ENCODE data around the gene FAM3C.

FAM3C gene

DNA sequence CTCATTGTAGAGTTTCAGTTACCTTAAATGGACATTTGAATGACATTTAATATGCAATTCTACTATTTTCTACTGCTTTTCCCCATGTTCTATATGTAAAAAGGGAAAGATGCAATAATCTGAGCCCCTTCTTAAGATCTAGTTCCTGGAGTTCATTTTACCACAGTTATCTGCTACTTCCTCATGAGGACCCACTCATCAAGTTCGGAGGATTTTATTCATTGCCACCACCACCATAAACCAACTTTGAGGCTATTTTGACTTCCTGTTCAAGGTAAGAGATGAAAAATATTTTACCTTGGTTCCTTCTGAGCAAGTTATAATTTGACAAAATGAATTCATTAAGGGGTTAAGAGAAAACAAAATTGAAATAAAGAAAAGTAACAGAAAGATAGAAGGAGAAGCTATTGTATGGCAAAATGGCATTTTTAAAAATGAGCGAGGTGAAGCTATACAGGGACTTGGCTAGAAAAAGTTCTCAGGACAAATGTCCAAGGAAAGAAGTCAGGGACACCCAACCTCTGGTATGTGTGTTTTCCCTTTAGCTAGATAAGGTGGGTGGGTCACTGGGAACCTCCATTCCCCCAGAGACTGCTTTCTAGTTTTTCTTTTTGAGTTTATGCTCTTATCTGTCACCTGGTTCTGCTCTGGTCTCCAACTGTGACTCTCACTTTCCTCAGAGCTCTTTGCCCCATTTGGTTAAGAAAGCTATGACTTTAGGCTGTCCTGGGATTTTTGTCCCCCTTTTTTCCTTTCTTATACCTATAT lies 14.9 kb upstream of the FAM3C start:
- DNase-seq (ENCODE audit: low read depth), result no peak

DNA sequence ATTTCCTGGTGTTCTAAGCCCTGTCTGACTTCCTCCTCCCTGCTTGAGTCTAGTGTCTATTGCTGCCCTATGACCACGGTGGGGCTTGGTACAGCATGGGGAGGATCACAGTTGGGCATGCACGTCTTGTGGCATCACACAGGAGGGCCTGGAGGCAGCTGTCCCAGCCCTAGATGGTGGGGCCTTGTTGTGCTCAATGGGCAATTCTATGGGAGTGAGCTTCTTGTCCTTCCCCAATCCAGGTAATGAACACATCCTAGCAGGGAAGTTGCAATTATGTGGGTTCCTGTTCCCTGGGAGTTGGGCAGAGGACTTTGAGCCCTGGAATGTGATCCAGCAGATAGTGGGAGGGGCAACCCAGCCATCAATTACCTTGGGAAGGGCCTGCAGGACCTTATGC lies 10.8 kb upstream of the FAM3C start:
- DNase-seq (ENCODE audit: low read depth), result no peak

DNA sequence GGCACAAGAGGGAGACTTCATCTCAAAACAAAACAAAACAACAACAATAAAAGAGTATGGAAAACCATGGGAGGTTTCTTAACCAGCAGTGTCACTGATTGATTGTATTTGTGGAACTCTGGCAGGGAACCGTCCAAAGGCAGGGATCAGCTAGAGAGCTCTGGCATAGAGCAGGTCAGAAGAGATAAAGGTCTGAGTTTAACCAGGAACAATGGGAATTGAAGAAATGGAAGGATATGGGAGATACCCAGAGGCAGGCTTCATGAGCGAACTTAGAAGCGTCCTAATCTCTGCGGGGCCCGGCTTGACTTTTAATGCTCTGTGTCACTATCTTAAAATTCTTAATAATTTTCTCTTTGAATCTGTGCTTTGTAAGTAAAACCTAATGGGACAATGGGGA lies 10.4 kb upstream of the FAM3C start:
- no peak for DNase-seq (ENCODE audit: low read depth)

DNA sequence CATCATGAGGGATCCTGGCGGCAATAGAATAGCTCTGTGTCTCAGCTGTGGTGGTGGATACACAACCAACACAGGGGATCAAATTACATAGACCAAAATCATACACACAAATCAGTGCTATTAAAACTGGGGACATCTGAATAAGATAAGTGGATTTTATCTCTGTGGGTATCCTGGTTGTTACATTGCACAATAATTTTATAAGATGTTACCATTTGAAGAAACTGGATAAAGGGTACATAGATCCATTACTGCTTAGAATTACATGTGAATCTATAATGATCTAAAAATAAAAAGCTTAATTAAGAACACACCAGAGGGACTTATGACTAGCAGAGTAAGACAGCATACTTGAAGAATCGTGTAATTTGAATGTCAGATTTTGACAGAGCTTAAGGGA lies 8.2 kb upstream of the FAM3C start:
- no peak for DNase-seq (ENCODE audit: low read depth)

DNA sequence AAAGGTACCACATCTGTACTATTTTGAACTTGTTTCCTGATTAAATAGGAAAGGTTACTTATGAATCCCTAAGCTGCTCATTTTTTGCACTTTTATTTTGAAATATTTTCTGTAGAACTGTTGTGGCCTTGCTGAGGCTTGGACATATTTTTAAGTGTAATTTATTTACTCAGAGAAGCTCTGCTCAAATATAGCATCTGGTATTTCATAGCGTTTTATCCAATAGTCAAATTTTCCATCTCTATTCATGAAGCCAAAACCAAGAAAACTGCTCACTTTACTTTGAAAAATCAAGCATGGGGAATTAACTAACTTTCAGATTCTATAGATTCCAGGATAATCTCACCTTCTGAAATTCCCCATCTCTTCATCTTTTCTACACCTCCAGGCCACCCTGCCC lies 6.6 kb upstream of the FAM3C start:
- DNase-seq (ENCODE audit: low read depth), result no peak

DNA sequence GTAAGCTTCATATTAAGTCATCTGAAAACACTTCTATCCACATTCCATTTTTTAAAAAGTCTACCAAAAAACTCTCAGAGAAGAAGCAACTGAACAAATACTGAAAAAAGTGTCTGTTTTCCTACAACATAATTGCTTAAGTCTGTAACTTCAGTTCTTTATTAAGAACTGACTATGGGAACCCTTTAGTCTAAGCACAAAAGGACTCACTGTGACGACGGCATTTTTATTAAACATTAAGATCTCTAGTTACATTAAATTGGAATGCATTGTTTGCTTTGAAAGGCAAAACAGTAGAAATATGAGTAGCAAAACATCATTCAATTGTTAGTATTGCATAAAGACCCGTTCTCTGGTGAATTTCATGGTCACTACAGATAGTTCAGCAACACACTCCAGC lies 5.8 kb upstream of the FAM3C start:
- DNase-seq (ENCODE audit: low read depth), result no peak

DNA sequence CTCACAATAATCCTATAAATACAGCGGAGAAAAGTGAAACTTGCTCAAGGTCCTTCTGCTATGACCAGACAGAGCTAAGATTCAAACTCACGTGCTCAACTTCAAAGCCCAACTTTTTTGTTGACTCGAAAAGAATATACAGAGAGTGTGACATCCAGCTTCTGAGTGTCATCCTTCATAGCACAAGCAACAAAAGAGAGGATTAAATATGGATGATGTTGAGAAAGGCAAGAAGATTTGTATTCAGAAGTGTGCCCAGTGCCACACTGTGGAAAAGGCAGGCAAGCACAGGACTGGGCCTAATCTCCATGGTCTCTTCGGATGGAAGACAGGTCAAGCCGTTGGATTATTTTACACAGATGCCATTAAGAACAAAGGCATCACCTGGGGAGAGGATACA lies 2.1 kb upstream of the FAM3C start:
- no peak for DNase-seq (ENCODE audit: low read depth)

DNA sequence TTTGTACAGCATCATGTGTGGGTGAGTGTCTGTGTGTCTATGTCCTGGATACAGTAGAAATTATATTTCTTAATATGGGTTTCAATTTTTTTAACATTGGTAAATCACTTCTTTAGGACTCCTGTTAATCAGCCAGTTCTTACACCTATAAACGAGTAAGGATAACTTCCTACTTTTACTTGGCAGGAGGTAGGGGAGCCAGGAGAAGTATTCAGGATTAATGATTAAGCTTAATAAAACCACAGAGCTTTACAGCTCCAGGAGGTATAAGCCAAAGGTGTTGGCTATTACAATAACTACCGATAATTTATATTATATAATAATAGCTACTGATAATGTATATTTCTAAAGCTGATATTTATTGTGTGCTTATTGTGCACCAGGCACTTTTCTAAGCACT lies 1.7 kb upstream of the FAM3C start:
- DNase-seq (ENCODE audit: low read depth), result no peak

DNA sequence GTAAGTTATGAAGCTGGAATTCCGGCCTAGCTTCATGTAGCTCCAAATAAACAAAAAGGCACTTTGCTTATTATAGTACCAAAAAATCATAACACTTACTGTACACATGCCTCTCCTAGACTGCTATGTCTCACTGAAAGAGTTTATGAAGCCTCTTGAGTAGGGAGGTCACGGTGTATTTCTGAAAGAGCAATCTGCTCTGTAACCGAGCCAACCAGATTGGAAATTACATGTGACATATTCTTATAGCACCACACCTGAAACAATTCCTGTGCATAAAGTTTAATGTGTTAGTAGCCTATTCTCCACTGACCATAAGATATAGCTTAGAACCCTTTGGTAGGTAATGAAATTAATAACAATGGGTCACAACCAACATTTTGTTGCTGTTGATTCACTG lies 1.3 kb upstream of the FAM3C start:
- DNase-seq (ENCODE audit: low read depth), result no peak

DNA sequence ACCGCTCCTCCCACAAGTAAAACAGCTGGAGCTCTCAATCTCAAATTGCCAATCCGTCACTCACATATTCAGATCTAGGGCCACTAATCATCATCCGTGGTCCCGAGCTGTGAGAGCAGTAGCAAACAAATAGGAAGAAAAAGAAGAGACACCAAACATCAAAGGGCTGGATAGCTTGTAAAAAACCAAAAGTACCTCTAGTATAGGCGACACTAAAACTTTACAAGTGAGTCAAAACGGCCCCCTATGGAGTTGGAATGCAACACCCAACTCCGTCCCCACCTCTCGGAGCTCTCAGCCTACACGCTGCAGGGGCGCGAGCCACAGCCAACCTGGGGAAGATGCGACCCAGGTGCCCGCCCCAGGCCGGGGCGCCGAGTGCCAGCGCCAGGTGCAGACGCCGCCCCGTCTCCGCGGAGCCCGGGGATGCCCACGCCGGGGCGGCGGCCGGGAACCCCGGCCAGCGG lies 581 bp downstream of the FAM3C start:
- no peak for DNase-seq (ENCODE audit: low read depth)

DNA sequence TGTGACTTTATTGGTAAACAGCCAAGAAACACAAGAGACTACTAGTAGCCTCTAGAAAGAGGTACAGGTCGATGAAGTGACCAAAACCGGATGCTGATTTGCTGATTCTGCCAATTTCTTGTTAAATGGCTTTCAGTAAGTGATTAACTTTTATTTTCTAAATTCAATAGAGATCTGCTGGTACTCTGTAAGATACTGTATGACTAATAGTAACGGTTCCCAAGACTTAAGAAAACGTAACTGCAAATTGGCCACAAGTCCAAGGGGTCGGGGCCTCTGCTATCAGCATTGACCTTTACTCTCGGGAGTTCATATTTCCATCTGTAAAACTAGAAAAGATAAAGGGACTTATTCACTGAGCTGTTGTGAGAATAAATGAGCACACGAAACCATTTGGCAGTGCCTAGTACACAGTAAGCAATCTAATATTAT lies 1.4 kb downstream of the FAM3C start:
- peak; percentile 67 for DNase-seq (ENCODE audit: low read depth)

DNA sequence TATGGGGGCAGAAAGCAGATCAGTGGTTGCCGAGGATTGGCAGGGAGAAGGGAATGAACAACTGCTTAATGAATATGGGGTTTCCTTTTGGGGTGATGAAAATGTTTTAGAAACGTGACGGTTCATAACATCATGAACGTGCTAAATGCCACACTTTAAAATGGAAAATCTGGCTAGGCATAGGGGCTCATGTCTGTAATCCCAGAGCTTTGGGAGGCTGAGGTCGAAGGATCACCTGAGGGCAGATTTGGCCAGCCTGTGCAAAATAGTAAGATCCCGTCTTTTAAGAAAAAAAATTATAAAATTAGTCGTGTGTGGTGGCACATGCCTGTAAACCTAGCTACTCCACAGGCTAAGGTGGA lies 3.1 kb downstream of the FAM3C start:
- no peak for DNase-seq (ENCODE audit: low read depth)

DNA sequence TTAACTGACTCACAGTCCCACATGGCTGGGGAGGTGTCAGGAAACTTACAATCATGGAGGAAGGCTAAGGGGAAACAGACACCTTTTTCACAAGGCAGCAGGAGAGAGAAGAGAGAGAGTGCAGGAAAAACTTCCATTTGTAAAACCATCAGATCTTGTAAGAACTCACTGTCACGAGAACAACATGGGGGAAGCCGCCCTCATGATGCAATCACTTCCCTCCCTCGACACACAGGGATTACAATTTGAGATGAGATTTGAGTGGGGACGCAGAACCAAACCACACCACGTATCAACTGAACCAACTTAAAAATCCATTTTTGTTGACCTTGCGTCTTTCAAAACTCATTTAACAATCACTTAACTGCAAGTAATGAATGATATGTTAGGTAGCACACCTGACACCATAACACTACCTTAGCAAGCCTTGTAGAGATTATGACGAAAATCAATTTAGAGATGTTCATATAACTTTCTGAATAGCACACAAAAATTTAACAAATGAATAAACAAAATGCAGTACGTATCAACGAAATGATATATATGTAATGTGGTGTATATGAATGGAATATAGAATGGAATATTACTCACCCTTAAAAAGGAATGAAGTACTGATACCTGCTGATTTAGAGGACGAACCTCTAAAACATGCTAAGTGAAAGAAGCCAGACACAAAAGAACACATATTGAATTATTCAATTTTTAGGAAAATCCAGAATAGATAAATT lies 3.7 kb downstream of the FAM3C start:
- DNase-seq (ENCODE audit: low read depth), result no peak

DNA sequence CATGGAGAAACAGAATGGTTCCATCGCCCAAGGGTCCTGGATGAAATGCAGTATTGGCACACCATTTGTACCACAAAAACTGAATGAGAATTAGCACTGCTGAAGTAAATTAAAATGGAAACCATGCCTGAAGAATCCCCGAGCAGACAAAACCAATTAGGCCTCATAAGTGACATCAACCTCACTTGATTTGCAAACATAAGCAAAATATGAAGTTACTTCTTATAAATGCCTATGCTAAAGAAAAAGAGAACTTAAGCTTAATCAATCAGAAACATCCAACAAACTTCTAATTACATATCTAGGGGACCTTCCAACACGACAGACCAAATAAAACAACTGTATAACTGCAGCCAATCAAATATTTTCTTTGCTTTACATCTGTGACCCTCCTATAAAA lies 4.4 kb downstream of the FAM3C start:
- no peak for DNase-seq (ENCODE audit: low read depth)

DNA sequence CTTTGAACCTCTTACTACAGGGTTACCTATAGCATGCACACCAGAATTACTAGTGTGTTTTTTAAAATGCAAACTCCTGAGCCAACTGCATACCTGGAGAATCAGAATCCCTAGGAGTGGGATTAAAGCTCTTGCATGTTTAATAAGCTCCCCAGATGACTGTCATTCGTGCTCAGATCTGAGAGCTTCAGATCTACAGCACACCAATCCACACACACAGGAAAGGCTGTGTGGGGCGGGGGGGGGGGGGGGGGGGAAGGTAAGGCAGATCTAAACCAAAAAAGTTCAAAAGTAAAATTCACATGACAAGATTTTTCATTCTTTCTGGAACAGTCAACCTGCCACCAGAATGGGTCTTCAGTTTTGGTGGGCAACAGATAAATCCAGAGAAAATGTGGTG lies 5.5 kb downstream of the FAM3C start:
- no peak for DNase-seq (ENCODE audit: low read depth)

DNA sequence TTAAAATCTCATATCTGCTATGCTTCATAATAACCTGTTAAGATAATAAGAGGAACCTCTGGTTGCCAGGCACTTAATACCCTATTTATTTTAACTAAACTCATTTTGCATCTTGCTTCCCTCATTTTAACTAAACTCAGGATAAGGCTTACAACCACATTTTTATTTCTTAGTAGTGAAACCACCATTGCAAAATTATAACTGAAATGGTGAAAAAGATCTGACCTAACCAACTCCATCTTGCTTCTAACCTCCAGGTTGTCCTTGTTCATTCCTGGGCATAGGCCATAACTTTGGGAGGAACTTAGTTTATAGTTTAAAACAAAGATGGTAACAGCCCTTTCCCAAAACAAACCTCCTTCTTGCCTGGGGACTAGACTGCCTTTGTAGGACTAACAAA lies 6.0 kb downstream of the FAM3C start:
- DNase-seq (ENCODE audit: low read depth), result no peak

DNA sequence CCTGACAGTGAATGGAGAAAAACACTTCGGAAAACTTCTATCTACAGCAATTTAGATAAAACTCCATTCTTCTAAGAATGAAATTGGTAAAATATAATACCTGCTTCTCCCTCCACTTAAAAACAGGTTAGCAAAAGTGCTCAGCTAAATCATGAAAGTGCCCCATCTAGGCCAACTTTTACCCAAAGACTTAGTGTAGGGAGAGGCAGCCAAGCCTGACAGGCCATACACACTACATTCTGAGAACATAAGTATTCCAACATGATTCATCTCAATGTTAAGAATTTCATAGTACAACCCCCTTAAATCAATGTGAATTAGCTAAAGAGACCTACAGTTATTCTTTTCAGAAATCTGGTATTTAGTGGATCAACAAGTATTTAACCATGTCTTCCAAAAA lies 7.2 kb downstream of the FAM3C start:
- DNase-seq (ENCODE audit: low read depth), result no peak

DNA sequence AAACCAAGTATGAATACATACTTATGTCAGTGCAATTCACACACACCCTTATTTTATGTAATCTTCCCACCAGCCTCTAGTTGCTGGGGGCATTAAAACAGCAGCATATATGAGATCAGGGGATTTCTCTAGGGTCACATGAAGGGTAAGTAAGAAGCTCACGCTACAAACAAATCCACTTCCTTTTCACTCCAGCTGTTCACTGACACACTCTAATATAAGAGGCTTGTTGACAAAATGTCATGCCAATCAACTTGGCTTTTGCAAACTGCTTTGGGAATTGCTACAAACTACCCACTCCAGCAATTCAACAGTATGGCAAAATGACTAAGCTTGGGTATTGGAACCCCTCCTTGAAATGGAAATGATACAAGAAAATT lies 10.3 kb downstream of the FAM3C start:
- DNase-seq (ENCODE audit: low read depth), result no peak

DNA sequence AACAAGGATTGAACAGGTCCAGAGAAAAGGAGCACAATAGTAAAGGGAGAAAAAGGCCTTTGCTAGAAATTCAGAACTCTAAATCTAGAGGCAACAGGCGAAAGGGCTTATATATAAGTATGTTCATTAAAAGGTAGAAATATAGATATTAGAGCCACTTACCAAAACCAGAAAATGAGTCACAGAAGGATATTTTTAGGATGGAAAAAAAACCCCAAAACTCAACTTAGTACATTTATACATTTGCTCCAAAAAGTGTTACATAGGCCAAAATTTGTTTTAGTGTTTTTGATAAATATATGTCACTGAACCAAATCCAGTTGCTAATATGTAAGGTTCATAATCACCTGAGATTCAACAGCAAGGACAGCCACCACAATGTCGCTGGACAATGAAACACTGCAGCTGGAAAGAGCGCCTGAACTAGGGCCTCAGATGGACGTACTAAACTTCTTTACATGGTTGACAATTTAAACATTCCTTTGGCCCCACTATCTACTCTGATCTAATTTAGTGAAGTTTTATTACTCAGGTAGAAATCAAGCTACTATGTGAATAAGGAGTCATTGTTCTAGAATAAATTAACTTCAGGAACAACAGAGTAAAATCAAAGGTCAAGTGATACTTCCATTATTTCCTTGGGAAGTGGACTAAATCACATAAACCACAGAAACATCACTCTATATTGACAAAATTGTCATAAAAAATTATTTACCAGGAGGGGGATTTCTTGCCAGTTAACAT lies 10.9 kb downstream of the FAM3C start:
- no peak for DNase-seq (ENCODE audit: low read depth)

DNA sequence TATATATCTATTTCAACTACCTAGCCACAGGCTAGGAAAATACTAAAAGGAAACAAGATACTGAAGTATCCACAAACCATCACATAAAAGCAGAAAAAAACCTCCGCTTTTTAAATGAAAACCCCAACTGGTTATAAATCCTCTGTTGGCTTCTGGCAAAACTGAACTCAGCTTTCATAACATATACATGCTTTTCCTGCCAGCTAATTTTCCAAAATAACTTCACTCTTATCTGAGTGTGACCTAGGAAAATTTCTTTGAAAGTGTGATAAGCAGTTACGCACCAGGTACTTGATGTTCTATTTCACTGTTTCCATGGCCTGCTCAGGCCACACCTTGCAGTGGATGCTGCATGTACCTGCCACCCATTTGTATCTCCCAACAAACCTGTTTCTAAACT lies 11.8 kb downstream of the FAM3C start:
- DNase-seq (ENCODE audit: low read depth), result no peak

DNA sequence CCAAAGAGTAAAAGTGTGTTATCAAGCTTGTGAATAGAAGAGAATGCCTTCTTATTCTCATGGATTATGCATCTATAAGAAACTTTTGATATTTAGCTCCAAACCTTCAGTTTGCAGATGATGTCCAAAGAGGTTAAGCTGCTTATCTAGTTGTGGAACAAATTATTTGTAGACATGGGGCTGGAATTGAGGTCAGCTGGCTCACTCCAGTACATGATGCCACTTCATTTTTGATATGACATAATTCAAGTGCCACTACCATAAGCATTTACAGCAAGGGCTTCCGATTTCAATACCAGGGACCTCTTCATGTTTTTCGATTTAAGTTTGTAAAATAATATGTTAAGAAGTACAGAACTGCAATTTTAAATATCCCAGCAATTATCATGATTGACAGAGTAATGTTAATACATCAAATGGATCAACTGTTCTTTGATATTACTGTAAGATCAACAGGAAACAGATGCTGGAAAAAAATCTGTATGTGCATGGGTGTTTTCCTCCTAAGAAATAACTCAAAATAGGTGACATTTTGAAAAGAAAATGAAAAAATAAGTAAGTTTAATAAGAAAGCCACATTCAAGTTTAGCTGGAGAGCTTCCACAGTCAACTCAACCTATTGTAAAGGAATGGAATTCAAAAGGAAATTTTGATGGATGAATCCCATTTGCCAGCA lies 12.7 kb downstream of the FAM3C start:
- DNase-seq (ENCODE audit: low read depth), result no peak

DNA sequence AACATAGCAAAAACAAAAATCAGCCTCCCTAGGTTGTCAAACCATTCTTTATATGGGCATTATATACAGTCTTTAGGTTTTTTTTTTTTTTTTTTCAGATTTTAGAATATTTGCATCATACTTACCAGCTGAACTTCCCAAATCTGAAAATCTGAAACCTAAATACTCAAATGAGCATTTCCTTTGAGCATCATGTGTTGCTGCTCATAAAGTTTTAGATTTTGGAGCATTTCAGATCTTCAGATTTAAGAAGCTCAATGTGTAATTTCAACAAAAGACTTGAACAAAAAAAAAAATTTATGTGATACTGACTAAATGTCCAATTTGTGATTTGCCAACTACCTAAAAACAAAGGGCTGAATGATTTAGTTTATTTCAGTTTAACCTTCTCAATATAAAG lies 13.6 kb downstream of the FAM3C start:
- DNase-seq (ENCODE audit: low read depth), result no peak

DNA sequence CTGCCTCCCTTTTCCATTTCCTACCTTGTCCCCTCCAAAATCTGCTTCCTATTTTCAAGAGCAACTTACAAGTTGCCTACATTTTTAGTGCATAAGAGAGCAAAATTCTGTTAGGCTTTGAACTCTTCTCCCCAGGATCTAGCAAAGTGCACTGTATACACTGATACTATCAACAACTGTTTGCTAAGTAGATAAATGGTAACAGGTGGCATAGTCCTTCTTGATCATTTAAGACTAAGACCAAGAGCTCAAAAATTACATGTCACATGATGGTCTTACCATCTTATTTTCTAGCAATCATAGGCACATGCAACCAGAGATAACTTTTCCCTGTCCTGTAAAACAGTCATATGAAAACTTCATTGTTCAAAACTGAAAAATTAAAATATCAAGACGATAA lies 16.2 kb downstream of the FAM3C start:
- DNase-seq (ENCODE audit: low read depth), result no peak

Data from amniotic epithelial cell (primary cell).